ENCODE results near the gene PDXK.

PDXK gene

GRCh38 chr21:43801006-43801783 lies 82.3 kb downstream of the PDXK start:
- in situ Hi-C loops (cut with MboI; ENCODE audit: low sequenced_read_pairs): loop anchor here (25.0 kb wide), 1 partner anchor 686 kb away; no protein-coding TSS in a partner anchor

DNA sequence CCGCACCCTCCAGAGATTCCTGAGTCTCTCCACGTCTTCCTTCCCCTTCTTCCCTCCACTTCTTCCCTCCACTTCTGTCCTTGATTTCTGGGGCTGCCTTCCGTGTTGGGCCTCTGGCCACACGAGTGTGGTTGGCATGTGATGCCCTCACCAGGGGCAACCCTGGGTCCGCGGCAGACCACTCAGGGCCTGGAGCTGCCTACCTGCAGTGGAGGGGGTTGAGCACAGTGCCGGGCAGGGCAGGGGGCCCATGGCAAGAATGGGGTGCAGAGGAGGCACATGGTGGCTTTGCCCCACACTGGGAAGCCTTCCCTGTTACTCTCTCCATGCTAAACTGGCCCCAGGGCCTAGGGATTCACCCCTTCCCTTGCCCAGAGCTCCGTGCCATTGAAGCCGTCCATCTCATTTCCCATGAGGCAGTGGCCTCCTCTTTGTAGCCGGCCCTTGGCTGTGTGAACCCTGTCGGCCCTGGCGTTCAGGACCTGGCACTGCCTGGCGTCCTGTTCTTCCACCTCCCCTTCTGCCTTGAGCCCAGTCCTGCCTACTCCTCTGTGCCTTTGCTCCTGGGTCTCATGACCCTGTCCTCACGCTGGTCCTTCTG lies 83.9 kb downstream of the PDXK start:
- in situ Hi-C loops (cut with MboI; ENCODE audit: low sequenced_read_pairs): loop anchor here (25.0 kb wide), 1 partner anchor 684 kb away; no protein-coding TSS in a partner anchor

GRCh38 chr21:43803558-43804300 lies 84.8 kb downstream of the PDXK start:
- in situ Hi-C loops (cut with MboI; ENCODE audit: low sequenced_read_pairs): loop anchor here (25.0 kb wide), 1 partner anchor 684 kb away; no protein-coding TSS in a partner anchor

DNA sequence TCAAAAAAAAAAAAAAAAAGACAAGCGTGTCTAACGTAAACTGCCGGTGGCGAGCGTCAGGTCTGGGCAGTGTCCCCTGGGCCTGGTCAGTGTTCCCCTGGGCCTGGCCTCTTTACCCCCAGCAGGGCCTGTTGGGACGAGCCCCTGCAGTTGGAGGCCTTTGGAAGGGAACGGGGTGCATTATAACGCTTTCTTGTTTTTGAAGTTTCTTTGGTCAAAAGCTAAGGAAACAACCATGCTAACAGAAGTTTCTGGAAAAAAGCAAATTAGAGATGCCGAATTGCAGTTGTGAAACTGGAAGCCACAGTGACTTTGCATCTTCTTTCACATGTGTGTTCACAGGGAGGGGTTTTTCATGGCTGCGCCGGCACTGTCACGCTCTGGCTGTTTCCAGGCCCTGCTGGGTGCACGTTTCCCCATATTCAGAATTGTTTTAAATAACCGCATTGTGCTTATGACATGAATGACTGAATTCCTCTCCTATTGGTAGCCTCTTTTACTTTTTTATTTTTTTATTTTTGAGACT lies 86.4 kb downstream of the PDXK start:
- in situ Hi-C loops (cut with MboI; ENCODE audit: low sequenced_read_pairs): loop anchor here (25.0 kb wide), 1 partner anchor 682 kb away; no protein-coding TSS in a partner anchor

DNA sequence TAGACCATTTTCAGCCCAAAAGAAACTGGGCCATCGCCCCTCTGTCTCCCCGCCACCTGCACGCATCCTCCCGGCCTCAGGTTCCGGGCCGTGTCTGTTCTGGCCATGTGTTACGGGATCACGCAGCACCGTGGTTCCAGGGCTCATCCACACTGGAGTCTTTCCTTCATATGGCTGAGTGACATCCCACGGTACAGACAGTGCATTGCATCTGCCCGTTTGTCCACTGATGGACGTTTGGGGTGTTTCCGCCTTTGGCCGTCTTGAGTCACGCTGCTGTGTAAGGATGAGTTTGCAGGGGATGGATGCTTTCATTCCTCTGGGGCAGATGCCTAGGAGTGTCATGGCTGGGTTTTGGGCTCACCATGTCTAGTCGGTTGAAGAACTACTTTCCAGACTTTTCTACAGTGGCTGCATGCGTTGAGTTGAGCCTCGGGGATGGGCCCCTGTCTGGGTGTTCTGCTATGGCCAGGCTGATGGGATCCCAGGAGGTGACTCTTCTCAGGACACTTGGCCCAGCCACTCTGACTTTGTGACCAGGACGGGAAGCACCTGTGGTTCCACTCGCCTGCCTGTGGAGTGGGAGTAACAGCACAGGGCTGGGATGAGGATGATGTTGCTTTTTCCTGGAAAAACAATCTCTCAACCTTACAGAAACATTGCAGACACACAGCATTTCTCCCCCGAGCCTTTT lies 87.2 kb downstream of the PDXK start:
- in situ Hi-C loops (cut with MboI; ENCODE audit: low sequenced_read_pairs): loop anchor here (25.0 kb wide), 1 partner anchor 681 kb away; no protein-coding TSS in a partner anchor

- in situ Hi-C loops (cut with MboI; ENCODE audit: low sequenced_read_pairs): loop anchor here (25.0 kb wide), 1 partner anchor 679 kb away; no protein-coding TSS in a partner anchor
Measured at GRCh38 chr21:43808367-43808766, 89.4 kb downstream of the PDXK start.

DNA sequence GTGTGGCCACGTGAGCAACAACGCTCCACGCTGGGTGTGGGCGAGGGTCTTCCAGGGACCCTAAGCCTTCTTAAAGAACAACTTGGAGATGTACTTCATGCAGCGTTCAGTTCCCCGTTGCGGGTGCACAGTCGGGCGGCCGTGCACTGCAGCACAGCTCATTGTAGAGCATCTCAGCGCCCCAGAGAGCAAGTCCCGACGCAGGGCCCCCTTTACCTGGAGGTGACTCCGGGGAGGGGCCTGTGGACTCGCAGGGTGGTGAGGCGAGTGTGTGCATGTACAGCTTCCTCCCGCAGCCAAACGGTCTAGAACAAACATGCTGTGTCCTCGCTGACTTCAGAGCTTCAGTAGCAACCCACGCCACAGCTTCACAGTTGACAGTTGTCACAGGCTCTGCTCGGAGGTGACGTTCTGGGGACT lies 89.9 kb downstream of the PDXK start:
- in situ Hi-C loops (cut with MboI; ENCODE audit: low sequenced_read_pairs): loop anchor here (25.0 kb wide), 1 partner anchor 678 kb away; no protein-coding TSS in a partner anchor

DNA sequence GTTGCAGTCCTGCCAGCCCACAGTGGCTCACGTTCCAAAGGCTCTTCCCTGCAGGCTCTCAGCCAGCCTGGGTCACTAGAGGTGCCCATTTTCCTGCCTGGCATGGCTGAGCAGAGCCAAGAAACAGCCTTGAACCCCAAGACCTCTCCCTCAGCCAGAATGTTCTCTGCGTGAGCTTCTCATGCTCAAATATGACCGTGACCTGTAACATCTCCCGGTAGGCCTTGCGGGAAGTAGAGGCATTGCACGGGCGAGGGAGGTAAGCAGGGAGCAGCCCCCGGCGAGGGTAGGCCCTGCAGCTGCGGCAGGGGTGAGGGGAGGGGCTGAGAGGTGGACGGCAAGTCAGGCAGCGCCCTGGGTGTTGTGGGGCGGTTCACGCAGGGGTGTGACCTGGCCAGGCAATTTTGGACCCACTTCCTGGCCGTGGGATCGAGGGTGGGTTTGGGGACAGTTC lies 90.4 kb downstream of the PDXK start:
- in situ Hi-C loops (cut with MboI; ENCODE audit: low sequenced_read_pairs): loop anchor here (25.0 kb wide), 1 partner anchor 678 kb away; no protein-coding TSS in a partner anchor

DNA sequence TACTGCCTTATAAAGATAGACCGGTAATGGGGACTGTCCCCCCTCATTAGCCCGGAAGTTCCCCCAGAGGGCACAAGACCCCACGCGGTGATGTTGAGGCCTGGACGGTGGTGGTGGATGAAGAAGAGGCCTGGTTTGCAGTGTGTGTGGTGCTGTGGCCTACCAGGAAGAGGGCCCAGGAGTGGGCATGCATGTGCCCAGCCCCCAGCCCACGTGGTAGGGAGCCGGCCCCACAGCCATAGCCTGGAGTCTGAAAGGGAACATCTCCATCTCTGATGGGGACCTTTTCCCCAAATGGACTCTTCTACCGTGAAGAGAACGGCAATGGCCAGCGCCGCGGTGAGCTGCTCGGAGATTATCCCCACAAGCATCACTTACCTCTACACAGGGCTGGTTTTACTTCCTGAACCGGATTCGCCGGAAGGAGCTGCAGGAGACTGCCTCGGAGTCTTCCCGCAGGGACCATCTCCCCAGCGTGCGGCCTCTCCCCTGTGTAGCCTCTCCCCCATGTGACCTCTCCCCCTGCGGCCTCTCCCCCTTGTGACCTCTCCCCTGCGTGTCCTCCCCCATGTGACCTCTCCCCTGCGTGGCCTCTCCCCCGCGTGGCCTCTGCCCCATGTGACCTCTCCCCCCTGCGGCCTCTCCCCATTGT lies 91.0 kb downstream of the PDXK start:
- in situ Hi-C loops (cut with MboI; ENCODE audit: low sequenced_read_pairs): loop anchor here (25.0 kb wide), 1 partner anchor 677 kb away; no protein-coding TSS in a partner anchor

DNA sequence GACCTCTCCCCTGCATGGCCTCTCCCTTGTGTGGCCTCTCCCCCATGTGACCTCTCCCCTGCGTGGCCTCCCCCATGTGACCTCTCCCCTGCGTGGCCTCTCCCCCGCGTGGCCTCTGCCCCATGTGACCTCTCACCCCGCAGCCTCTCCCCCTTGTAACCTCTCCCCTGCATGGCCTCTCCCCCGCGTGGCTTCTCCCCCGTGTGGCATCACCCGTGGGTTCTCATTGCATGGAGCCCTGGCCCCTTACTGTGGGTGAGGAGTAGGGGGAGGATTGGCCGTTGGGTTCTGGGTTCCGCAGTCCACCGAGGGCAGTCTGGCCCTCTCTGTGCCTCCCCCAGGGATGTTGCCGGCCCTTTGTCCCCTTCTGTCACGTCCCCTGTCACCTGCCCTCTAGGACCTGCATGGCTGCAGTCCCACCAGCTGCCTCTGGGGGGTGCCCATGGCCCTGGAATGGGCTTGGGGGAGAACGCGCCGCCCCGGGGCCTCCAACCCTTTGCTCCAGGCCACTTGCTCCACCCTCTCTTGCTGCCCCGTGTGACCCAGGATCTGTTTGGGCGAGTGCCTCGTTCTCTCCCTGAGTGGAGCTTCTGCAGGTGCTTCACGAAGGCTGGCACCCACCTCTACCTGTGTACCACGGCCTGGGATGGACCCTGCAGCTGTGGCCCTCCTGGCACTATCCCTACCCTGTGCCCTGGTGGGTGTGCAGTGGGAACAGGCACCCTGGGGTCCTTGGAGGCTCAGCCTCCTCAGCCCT lies 91.8 kb downstream of the PDXK start:
- in situ Hi-C loops (cut with MboI; ENCODE audit: low sequenced_read_pairs): loop anchor here (25.0 kb wide), 1 partner anchor 677 kb away; no protein-coding TSS in a partner anchor

- in situ Hi-C loops (cut with MboI; ENCODE audit: low sequenced_read_pairs): loop anchor here (25.0 kb wide), 1 partner anchor 676 kb away; no protein-coding TSS in a partner anchor
Measured at GRCh38 chr21:43811262-43812105, 92.6 kb downstream of the PDXK start.

All from HL-60/S4 (cell line).